C4-2B (cell line): ENCODE measurements around the gene HES6.
A peak's percentile ranks its signal among the peaks of the same experiment; 100 is the strongest.

Experiments used
- H3K27ac ChIP-seq: fragments of 450-650 bp; 2 replicates; pipeline ENCODE4 v1.5.1; 2017
- ZFX ChIP-seq: fragments of 450-650 bp; IDR thresholded peaks from 2 replicates; pipeline ENCODE4 v1.6.1; 2017
- TF ChIP-seq, protein P1 (sequence below): fragments of 450-650 bp; conservative IDR thresholded peaks from 2 replicates; pipeline ENCODE4 v1.5.1; 2017; ENCODE audit warnings: mild to moderate bottlenecking

Gene HES6

GRCh38 chr2:238270606-238271005 is 30.8 kb upstream of the HES6 start:
- TF ChIP-seq, protein P1, sequence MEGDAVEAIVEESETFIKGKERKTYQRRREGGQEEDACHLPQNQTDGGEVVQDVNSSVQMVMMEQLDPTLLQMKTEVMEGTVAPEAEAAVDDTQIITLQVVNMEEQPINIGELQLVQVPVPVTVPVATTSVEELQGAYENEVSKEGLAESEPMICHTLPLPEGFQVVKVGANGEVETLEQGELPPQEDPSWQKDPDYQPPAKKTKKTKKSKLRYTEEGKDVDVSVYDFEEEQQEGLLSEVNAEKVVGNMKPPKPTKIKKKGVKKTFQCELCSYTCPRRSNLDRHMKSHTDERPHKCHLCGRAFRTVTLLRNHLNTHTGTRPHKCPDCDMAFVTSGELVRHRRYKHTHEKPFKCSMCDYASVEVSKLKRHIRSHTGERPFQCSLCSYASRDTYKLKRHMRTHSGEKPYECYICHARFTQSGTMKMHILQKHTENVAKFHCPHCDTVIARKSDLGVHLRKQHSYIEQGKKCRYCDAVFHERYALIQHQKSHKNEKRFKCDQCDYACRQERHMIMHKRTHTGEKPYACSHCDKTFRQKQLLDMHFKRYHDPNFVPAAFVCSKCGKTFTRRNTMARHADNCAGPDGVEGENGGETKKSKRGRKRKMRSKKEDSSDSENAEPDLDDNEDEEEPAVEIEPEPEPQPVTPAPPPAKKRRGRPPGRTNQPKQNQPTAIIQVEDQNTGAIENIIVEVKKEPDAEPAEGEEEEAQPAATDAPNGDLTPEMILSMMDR: no peak
- no peak for TF ChIP-seq ZFX
- H3K27ac ChIP-seq: no peak overlapping the region

GRCh38 chr2:238269741-238270140 is 29.9 kb upstream of the HES6 start:
- no peak overlapping the region for H3K27ac ChIP-seq
- TF ChIP-seq ZFX: no peak
- TF ChIP-seq, protein P1: no peak

GRCh38 chr2:238267884-238268680 is 28.2 kb upstream of the HES6 start:
- no peak for TF ChIP-seq ZFX
- TF ChIP-seq, protein P1: no peak
- H3K27ac ChIP-seq: no peak overlapping the region

DNA sequence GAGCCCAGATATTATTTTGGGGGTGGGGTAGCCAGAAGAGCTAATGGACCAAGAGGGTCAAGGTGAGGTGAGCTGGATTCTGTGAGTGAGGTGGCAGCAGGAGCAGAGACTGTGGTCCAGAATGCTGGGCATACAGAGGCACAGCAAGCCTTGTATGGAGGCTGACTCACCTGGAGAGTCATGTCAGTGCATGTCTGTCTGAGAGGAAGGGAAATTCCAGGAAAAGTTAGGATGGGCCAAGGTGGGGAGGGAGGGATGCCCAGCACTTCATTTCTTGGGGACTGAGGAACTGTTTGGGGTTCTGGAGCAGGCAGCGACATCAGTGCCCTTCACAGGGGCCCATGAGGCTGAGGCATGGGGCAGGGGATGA is 27.5 kb upstream of the HES6 start:
- no peak overlapping the region for H3K27ac ChIP-seq
- TF ChIP-seq, protein P1: no peak
- TF ChIP-seq ZFX: no peak

- no peak overlapping the region for H3K27ac ChIP-seq
- TF ChIP-seq, protein P1: no peak
Measured at GRCh38 chr2:238265605-238266004, 25.8 kb upstream of the HES6 start.

DNA sequence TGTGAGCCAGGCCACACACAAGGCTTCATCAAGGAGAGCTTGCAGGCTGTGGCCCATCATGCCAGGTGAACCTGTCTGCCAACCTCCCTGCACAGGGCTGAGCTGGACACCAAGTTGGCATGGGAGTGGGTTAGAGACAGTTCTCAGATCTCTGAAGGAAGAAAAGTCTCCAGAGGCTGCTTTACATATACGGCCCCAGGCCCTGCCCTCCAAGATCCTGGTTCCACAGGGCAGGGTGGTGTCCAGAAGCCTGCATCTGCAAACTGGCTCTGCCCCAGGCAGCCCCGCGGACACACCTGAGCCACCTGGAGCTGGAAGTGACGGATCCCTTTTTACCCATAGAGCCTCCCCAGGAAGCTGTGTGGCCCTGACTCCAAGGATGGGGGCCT is 24.2 kb upstream of the HES6 start:
- TF ChIP-seq, protein P1: no peak
- no peak for TF ChIP-seq ZFX

DNA sequence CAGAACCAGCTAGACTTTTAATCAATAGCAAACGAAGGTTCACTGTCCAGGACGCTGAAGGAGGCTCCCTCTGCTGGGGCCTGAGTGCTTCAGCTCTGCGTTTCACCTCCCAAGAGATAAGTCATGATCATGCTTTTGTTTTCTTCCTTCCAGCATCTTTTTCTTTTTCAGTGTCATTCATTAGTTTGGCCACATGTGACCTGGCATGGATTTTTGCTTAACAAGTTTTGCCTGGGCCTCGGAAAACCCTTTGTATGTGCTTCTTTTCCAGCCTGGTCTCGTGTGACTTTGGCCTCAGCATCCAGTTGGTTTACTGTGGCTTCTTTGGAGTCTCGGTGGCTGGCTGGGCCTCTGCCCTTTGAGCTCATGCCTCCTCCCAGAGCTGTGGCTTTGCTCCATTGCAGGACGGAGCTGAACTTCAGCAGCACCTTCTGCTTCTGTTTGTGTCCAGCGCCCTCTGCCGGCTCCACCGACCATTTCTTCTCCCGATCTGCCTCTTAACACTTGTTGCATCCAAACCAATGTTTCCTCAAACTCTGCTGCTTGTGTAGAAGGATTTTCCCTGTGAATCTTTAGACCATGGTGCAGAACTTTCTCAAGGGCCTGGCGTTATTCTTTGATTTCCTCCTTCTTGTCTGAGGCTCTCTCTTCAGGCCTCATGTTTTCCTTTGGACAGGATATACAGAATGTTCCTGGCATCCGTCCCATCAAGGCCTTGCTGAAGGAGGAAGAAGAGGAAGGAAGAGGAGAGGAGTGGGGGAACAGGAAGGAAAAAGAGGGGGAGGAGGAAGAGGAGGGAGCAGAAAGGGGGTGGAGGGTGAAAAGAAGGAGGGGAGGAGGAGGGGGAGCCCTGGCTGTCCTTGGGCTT is 23.6 kb upstream of the HES6 start:
- H3K27ac ChIP-seq: peak overlapping the region; percentile 78
- TF ChIP-seq, protein P1: peak; percentile 88
- peak; percentile 25; the same call in 1 of the 2 replicates for TF ChIP-seq ZFX

More for the DNA sequence above, 24.2 kb upstream of the HES6 start:
- peak overlapping the region; percentile 78 for H3K27ac ChIP-seq
